Choroid plexus epithelial cell (primary cell): ENCODE measurements around the gene IRF2BPL.

Source experiments
- DNase-seq: peaks from one replicate; pipeline ENCODE4 v3.0.0-alpha.2; 2010; ENCODE audit warnings: low read depth
- H3K4me3 ChIP-seq: 2 replicates; pipeline ENCODE4 v1.5.1; 2011; ENCODE audit warnings: low read depth, mild to moderate bottlenecking, control low read depth, low read length, moderate library complexity
- TF ChIP-seq, protein P1 (sequence below): conservative IDR thresholded peaks from 2 replicates; pipeline ENCODE4 v1.5.1; 2011; ENCODE audit warnings: low read depth, mild to moderate bottlenecking, control low read depth, inconsistent platforms, low read length, moderate library complexity

IRF2BPL gene

GRCh38 chr14:77053046-77053841 is 24.7 kb upstream of the IRF2BPL start:
- TF ChIP-seq, protein P1, sequence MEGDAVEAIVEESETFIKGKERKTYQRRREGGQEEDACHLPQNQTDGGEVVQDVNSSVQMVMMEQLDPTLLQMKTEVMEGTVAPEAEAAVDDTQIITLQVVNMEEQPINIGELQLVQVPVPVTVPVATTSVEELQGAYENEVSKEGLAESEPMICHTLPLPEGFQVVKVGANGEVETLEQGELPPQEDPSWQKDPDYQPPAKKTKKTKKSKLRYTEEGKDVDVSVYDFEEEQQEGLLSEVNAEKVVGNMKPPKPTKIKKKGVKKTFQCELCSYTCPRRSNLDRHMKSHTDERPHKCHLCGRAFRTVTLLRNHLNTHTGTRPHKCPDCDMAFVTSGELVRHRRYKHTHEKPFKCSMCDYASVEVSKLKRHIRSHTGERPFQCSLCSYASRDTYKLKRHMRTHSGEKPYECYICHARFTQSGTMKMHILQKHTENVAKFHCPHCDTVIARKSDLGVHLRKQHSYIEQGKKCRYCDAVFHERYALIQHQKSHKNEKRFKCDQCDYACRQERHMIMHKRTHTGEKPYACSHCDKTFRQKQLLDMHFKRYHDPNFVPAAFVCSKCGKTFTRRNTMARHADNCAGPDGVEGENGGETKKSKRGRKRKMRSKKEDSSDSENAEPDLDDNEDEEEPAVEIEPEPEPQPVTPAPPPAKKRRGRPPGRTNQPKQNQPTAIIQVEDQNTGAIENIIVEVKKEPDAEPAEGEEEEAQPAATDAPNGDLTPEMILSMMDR: peak; percentile 90
- no peak overlapping the region for H3K4me3 ChIP-seq
- peak; percentile 80 for DNase-seq

DNA sequence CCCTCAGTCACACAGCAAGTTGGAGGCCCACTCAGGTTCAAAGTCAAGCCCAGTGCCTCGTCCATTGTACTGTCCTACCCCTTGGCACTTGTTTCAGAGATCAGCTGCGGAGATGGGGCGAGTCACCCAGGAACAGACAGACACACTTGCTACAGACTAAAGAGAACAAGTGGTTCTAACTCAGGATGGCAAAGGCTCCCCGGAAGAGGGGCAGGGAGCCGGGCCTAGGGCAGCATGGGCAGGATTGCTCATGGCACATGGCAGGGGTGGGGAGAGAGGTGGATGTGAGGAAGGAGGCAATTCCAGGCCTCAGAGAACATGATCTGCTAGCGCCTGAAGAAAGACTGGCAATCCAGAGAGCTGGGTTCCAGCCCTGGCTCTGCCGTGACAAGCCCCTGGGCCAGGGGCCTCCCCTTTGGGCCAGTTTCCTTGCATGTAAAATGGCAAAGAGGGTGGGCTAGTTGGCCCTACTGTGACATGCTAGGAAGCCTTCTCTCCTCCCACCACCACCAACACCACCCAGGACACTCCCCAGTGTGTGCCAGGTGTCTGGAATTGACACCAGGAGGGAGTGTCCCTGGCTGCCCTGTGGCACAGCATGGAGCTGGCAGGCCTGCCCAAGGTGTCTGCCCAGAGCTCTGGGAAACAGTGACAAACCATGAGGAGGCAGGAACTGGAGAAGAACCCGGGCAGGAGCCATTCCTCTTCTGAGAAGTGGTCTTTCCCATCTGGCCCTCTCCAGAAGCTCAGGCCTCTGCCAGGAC is 24.0 kb upstream of the IRF2BPL start:
- no peak overlapping the region for H3K4me3 ChIP-seq
- TF ChIP-seq, protein P1: no peak
- DNase-seq: no peak

DNA sequence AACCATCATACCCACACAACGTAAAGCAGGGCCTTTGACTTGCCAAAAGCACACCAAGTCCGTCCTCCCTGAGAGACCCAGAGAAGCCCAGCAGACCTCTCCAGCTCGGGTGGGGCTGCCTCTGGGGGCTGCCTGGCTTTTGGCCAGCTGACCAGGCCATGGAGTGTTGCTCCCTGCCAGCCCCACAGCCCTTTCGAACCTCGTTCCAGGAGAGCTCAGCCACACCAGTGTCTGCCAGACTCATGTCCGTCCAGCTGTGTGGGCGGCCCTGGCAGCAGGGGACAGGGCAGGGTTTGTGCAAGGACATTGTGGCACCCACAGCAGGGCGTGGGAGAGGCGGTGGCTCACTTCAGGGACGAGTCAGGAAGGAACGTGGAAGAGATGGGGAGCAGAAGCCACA is 22.6 kb upstream of the IRF2BPL start:
- no peak overlapping the region for H3K4me3 ChIP-seq
- TF ChIP-seq, protein P1: no peak
- no peak for DNase-seq

DNA sequence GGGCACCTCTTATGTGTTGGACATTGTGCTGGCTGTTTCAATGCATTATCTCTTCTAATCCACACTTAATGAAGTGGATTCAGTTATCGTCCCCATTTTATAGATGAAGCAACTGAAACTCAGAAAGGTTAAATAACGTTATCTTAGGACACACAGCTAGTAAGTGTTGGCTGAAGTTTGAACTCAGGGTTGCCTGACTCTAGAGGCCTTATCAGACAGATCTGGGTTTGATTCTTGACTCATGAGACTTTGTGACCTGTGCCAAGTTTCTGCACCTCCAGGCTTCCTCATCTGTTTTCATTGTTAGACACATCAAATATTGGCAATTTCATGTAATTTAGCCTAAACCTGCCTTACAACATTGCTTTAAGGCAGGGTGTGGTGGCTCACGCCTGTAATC is 18.2 kb upstream of the IRF2BPL start:
- no peak overlapping the region for H3K4me3 ChIP-seq
- no peak for DNase-seq
- TF ChIP-seq, protein P1: no peak

DNA sequence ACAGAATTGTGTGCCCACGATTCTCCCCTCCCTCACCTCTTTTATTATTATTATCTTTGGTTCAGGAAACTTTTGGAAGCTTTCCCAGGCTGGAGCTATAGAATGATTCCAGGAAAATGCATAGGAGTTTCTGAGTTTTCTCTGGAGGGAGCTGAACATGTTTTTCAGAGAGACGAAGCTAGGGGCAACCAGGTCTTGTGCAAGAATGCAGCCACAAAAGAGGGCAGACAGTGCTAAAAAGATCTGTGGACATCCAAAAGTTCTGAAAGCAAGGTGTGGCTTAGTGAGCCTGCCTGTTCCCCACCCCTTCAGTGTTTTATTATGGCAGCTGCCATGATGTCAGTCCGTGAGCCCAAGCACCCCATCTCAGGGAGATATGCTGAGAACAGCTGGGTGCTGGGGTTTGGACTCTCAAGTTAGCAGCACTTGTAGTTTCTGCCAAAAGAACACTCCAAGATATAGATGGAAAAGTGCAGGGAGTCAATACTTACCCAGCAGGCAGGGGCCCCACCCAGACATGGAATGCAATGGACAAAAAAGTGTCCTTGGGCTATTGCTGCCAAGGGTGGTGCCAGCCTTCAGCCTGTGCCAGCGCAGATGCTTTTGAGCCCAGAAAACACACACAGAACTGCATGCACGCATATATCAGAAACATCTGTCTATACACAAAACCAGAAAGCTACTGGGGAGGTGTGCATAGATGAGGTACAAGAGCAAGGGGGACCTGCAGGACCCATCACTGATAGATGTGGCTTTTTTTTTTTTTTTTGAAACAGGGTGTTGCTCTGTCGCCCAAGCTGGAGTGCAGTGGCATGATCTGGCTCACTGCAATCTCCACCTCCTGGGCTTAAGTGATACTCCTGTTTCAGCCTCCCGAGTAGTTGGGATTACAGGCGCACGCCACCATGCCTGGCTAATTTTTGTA is 17.0 kb upstream of the IRF2BPL start:
- DNase-seq: no peak
- TF ChIP-seq, protein P1: no peak
- no peak overlapping the region for H3K4me3 ChIP-seq

GRCh38 chr14:77044783-77045237 is 16.3 kb upstream of the IRF2BPL start:
- TF ChIP-seq, protein P1: no peak
- DNase-seq: peak; percentile 40
- no peak overlapping the region for H3K4me3 ChIP-seq
